ENCODE data around the gene ACOX3. TPM values are rescaled to one million over a fixed set of nuclear protein-coding genes. Genes with fewer than 3 reads are reported as not detected.
A peak's percentile ranks its signal among the peaks of the same experiment; 100 is the strongest.

Gene ACOX3
- total RNA-seq, 1 experiment from 2014 or later: 24.1 TPM

DNA sequence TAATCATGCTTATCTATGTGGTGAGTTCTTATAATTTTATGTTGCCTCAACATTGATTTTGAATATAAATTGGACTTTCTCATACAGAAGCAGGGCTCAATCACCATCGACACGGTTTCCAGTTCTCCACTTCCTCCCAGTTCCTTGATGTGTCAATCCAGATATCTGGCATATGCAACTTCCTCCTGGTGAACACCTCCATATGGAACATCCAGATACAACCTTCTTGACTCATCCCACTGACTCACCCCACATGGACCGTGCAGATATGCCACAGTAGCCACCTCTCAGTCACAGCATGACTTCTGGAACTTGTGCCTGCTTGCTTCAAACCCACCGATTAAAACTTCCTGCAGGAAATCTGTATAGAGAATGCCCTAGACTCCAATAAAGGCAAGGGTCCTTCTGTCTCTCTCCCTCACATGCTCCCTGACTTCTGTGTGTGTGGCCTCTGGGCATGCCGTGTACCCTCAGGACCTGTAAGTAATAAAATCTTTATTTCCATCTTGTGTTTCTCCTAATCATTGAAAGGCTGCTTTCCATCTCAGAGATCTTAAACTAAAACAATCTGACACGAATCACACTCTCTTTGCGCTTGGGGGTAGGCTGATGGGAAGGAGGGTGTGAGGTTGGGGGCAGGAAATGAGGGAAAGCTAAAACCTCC is 104.0 kb downstream of the ACOX3 start:
- peak; percentile 70 for DNase-seq (ENCODE audit: low read depth)

DNA sequence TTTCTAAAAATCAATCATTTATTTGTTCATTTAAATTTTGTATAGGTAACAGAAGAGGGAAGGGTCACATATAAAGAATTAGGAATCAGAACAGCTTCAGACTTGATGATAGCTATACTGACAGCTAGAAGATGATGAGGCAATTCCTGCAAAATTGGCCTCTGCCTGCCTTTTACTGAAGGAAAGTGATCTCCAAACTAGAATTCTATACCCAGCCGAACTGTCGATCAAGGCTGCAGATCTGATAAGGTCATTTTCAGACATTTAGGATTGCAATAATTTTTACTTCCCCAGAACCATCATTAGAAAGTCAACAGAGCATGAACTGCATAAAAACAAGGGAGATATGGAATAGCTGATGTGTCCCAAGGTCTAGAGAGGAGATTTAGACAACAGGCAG is 104.7 kb downstream of the ACOX3 start:
- no peak for DNase-seq (ENCODE audit: low read depth)

DNA sequence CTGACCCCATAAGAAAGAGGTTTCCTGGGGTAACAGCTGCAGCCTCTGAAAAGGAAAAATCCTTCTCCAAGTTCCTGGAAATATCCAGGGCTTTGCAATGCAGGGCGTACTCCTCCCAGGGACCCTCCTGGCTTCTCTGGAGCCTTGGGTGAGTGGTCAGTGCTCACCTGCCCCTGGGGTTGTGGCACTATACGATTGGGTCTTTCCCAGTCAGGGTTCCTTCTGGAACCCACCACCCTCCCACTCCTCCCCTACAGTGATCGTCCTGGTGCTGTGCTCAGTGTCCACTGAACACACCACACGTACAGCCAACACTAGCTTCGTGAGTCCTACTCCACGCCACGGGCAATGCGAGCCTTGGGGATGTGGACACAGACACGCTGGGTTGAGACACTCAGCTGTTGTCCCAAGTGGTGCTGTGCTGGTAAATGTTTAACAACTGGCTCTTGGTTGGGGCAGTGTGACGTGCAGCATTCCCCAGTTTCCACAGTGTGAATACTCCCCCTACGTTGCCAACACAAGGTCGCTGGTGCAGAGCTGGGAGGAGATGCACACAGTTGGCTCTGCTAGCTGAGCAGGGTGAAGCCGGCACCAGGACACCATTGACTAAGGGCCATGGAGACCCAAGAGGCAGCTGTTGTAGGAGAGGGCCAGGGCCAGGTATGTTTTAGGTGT is 105.6 kb downstream of the ACOX3 start:
- no peak for DNase-seq (ENCODE audit: low read depth)

DNA sequence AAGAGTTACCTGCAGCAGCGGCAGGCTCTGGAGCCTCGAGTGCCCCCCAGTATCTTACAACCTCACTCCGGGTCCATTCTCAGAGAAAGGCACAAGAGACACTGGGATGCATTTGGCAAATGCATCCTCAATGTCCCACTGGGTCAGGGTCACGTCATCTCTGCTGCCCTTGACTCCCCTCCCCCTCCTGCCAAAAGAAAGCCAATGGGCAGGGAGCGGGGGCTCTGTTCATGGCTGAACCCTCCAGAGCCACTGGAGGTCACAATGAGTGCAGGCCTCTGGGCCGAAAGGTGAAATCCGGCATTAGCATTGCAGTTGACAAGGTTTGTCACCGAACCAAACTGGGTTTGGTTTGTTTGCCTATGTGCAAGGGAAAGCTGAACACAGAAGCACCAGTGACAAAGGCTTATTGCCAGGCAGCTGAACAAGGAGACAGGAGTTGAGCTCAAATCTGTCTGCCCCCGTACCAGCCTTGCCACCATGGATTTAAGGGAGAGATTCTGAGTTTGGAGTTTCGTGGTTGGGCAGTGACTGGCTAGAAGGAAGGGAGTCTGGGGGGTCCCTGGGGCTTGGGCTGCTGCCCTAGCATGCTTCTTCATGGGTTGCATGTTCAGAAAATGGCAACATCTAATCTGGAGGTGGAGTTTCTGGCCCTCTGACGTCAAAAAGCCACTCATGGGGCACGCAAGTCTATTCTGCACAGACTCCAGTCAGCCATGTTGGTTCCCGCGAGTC is 106.6 kb downstream of the ACOX3 start:
- DNase-seq (ENCODE audit: low read depth): no peak

DNA sequence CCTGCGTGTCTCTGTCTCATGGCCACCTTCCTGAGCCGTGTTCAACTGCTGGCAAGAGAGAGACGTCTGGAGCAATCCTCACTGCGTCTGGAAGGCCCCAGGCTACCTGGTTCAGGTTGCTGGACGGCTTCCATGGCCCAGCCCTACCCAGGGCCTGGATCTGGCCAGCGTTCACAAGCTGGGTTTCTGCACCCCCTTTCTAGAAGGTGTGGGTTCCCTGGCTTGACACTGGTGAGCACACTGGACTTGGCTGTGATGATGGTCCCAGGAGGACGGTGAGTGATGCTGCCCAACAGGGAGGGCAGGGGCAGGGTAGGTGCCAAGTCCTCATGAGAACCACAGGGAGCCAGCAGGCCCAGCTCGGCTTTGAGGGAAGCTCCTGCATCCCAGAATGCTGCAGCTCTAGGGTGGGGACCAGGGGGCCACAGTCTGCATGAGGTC is 107.6 kb downstream of the ACOX3 start:
- no peak for DNase-seq (ENCODE audit: low read depth)

DNA sequence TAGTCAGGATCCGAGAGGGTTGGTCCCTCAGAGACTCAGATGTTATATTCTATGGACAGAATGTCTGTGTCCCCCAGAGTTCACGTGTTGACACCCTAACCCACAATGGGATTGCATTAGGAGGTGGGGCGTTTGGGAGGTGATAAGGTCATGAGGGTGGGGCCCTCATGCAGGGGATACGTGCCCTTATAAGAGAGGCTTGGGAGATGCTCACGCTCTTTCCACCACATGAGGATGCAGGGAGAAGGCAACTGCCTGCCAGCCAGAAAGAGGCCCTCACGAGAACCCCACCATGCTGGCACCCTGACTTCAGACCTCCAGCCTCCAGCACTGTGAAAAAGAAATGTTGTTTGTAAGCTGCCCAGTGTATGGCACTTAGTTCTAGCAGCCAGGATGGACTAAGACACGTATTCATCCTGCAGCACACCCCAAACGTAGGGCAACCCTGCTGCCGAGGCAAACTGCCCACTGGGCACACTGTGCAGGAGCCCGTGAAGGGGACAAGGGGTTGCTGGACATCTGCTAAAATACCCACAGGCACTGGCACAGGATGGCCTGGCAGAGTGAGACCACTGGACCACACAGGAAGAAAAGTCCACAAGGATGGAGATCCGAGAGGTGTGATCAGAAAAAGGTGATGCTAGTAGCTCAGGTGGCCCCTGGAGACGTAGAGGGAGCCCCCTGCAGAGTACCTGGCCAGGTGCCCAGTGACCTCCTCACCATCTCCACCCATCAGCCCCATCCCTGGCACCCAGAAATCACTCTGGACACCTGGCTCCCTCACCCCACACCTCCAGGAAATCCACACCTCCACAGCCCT is 108.3 kb downstream of the ACOX3 start:
- no peak for DNase-seq (ENCODE audit: low read depth)

DNA sequence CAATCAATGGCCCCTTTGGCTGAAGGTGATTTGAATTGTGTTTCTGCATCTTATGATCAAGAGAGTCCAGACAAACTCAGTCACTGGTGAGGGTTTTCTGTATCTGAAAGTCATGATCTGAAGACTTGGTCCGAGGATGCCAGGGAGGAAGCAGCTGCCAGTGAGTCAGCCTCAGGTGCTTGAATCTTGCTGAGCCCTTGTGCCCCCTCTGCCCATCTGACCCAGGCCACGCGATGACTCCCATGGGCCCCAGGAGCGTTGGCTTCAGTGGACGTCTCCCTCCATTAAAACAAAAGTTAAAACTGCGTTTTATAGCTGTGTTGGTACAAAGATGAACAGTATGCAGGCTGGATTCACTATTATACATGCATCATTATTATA is 109.0 kb downstream of the ACOX3 start:
- DNase-seq (ENCODE audit: low read depth): no peak

DNA sequence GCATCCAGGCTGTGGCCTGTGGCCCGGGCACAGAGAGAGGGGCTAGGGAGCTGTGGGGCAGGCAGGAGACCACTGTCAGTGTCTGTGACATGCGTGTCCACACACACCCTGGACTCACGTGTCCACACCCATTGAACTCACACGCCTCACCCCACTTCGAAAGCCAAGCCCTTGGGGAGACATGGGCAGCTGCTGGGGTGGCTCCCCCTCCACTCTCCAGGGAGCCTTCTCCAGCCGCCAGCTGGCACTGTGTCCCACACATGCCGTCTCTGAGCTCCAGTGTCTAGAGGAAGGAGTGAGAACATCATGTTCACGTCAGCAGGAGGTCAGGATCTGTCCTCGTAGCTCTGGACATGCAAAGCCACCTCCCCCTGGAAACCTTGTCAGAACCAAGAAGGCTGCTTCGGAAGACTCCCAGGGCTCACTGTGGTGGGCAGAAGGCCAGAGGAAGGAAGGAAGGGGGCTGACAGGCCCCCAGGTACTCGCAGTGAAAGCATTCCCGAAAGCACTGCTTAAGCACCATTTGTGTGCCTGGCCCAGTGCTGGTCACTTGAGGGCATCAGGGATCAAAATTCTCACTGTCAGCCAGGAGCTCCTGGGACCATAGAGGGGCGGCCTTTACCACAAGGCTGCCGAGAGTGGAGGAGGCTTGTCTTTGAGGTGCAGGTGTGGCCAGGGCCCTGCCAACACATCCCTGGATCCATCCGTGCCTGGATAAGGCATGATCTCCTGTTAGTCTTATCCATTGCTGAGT is 109.5 kb downstream of the ACOX3 start:
- no peak for DNase-seq (ENCODE audit: low read depth)

DNA sequence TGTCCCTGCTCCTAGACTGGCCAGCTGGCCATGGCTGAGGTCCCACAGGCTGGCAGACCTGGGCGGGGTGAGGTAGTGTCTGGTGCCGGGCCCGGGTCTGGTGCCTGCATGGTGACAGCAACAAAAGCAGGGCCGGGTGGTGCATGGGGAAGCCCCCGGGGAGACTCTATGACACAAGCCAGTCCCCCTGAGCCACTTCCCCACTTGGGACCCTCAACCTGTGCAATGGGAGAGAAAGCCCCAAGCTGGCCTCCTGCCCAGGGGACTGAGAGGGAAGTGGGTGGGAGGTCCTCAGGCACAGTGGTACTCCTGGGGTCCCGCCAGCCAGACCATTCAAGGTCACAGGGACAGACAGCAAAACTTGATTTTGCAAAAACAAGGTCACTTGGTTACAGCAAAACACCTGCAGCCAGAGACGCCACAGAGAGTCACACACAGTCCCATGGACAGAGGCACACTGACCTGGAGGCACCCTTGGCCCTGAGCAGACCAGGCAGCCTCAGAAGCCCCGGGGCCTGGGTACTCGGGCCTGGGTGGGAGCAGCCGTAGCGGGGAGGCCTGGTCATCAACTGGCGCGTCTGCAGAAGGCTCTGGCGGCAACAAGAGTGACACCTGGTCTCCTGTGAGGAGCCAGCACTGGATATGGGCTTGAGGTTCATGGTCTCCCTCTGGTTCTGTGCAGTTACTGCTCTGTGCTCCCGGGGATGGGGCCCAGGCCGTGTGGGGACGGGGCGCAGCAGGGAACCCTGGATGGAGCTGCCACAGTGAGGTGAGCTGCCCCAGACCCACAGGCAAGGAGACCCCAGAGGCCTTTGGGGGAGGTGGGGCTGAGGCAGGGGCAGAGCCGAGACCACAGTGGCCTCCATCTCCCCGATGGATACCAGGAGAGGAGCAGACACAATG is 110.4 kb downstream of the ACOX3 start:
- DNase-seq (ENCODE audit: low read depth): no peak

DNA sequence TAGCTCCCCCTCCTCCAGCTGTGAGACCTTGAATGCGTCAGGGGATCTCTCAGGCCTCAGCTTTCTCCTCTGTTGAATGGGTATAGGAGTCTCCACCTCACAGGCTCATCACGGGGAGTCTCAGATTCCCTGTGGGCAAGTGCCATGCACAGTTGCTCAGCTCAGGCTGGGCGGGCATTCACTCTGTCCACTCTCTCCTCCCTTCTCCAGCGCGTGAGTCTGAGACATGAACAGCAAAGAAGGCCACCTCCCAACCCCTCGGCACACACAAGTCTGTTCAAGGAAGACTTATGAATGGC is 111.0 kb downstream of the ACOX3 start:
- DNase-seq (ENCODE audit: low read depth): no peak

DNA sequence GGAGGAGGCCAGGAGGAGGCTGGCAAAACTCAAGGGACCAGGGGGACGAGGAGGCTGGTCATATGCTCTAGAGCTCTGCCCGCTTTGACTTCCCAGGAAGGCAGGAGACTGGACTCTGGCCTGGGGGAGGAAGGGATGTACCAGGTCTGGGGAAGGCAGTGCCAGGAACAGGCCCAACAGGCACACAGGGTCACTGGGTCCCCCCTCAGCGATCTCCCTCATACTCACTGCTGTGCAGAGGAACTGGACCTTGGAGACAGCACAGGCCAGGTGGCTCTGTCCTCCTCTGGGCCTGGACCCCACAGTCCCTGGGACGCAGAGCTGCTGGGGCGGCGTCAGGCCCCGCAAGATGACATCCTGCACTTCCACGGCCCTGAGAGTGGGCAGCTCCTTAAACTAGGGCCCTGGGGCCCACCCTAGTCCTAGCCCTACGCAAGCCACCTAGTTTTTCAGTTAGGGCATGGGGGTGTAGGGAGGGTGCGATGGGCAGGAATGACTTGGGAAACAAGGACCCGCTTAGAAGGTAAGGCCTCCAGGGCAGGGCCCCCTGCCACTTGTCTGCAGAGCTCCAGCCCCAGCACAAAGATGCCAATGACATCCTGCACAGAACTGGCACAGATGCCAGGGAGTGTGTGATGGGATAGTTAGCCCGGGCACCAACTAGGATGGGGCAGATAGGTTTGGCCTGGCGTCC is 111.5 kb downstream of the ACOX3 start:
- DNase-seq (ENCODE audit: low read depth): no peak

DNA sequence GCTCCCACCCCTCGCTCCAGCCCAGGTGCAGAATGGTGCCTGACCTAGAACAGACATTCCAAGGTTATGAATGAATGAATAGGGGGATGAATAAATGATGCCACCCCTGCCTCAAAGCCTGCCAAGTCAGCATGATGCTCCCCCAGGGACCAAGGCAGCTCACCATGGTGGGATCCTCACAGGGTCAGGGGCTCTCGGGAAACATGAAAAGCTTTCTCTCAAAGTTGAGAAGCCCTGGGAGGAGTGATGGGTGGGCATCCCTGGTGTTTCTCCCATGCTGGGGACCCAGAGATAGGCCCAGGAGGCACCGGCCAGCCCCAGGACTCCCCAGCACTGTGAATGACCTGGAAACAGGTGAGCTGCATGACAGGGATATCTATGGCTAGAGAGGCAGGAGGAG is 112.1 kb downstream of the ACOX3 start:
- DNase-seq (ENCODE audit: low read depth): no peak

DNA sequence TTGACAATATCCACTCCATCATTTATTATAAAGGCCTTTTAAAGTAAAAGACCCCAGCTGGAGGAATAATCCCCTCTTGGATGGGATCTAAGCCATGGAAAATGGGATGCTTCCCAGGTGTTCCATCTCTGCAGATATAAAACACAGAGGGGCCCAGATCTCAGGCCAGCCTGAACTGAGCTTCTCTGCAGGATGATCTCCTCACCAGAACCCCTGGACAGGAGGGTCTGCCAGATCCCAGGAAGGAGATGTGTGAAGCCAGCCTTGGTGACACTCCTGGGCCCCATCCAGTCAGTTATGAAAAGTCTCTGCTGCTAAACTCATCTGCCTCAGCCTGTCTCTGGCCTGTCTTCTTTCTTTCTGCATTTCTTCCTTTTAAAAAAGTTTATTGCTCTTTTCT is 114.3 kb downstream of the ACOX3 start:
- no peak for DNase-seq (ENCODE audit: low read depth)

DNA sequence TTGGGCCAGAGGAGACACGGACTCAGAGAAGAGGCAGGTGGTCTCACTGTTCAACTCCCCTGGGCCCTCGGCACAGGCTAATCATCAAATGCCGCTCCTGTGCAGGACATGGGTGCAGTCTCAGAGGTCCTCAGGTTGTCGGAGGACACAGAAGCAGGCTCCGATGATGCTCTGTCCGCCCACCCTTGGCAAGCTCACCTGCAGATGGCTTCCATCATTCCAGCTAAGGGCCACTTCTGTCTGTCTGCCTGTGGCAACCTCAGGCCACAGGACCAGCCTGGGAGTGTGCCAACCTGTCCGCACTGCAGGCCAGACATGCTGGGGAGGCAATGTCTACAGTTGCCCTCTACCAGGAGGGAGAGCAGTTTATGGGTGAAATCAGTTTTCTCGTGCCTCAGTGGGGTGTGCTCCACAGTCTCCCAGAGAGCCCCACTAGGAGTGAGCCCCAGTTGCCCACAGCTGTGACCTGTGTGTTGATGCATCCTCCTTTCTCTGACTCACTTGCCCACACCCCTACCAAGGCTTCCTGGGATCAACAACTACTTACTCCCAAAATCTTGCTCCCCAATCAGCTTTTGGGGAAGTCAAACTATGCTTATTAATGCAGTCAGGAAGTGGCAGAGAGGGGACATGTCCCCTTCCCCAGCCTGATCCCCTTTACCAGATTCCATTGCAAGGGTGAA is 115.1 kb downstream of the ACOX3 start:
- DNase-seq (ENCODE audit: low read depth): no peak

DNA sequence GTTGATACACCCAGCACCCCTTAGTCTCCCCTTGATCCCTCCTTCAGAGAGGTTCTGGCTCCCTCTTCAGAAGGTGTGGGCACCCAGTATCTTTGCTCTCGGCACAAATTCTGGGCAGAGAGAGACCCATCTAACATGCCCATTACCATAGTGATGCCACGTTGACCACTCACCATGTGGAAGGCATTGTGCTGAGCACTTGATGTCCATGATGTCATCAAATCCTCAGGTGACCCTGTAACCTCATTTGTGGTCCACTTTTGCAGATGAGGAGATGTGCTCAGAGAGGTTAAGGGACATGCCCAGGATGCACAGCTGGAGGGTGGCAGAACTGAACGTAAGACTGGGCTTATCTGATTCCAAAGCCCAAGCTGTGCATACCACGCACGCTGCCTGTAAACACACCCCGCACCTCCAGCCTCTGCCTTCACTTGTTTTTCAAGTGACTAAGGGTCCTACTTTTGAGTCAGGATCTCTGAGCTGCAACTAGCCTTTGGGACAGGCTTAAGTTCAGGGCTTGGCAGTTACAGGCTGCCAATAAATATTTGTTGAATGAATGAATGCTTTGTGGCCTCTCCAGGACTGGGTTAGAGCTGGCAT is 115.8 kb downstream of the ACOX3 start:
- peak; percentile 26 for DNase-seq (ENCODE audit: low read depth)

DNA sequence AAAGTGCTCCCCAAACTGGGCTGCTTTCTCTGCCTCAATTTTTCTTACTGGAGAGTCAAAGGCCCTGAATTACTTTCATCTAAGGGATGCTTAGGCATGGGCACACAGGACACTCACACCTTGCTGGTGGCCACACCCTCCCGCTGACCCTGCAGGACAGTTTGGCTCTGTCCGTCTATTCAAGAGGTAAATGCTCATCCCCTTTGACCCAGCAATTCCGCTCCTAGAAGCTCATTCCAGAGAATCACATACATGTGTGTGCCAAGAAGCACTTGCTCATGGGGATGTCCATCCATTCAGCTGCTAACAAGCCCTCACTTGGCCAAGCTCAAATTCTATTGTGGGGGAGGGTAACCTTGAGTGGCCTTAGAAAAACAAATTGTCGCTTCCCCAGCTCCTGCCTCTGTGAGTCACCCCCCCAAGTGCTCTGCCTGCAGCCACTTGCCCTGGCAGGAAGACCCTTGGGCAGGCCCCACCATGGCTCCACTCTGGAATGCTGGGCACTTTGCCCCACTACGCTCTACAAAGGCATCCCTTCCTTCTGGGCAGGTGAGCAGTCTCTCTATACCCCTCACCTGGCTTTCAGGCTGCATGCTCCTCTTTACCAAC is 116.5 kb downstream of the ACOX3 start:
- DNase-seq (ENCODE audit: low read depth): peak; percentile 32

DNA sequence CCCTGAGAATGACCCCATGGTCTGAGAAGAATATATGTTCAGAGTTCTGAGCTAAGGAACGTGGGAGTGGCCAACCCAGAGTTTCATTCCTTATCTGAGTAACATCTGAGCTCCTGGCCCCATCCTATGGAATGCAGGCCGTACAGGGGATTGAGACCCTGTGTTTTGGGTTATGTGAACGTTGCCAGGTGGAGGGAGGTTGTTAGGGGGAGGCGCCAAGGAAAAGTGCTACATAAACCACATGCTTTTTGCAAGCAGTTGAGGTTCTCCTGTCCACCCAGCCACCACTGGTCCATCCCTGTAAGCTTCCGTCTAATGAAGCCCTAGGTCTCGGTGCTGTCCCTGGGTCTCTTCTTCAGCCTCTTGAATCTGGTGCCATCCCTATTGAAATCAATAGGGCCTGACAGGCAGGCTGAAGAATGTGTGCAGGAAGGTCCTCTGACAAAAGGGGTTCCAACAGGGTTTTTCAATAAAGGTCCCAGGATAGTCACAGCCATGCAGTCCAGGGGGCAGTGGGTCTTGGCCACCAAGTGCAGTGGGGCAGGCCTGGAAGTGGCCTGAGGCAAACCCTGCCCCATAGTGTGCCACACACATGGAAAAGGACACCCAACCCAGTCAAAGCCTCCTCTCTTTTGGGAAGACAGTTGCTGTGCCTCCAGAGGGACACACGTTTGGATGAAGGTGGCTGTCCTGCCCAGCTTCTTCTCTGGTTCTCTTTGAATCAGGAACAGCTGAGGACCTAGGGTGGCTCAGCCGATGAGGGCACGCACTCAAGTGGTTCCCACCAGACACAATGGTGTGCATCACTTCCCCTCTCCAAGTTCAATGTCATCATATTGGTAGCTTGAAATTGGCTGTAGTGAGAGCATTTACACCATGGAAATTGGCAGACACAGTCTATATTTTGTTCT is 117.5 kb downstream of the ACOX3 start:
- DNase-seq (ENCODE audit: low read depth): no peak
